Left ventricle myocardium inferior (tissue), 1 donor: ENCODE measurements around the gene ZRANB1. TPM values are rescaled to one million over a fixed set of nuclear protein-coding genes. Genes with fewer than 3 reads are reported as not detected.

Source experiments
- DNase-seq: peaks from one replicate; pipeline ENCODE4 v3.0.0-alpha.2; 2020
- H3K27ac ChIP-seq: fragments of 200-600 bp; replicated peaks from 2 replicates; pipeline ENCODE4 v1.8.0; 2021
- H3K27me3 ChIP-seq: fragments of 200-600 bp; 2 replicates; pipeline ENCODE4 v1.8.0; 2021; ENCODE audit warnings: low read depth
- H3K36me3 ChIP-seq: fragments of 200-600 bp; 2 replicates; pipeline ENCODE4 v1.8.0; 2021
- H3K4me1 ChIP-seq: fragments of 200-600 bp; 2 replicates; pipeline ENCODE4 v1.8.0; 2021
- H3K4me3 ChIP-seq: fragments of 200-600 bp; 2 replicates; pipeline ENCODE4 v1.8.0; 2021; ENCODE audit warnings: mild to moderate bottlenecking, moderate library complexity
- H3K9me3 ChIP-seq: fragments of 200-600 bp; replicated peaks from 2 replicates; pipeline ENCODE4 v1.8.0; 2021
- CTCF ChIP-seq: fragments of 200-600 bp; IDR thresholded peaks from 2 replicates; pipeline ENCODE4 v1.8.0; 2021; ENCODE audit warnings: antibody characterized with exemption, mild to moderate bottlenecking, borderline replicate concordance
- intact Hi-C: fragments of 100-400 bp; cut with micrococcal nuclease; formaldehyde crosslinking; loops from one replicate; pipeline ENCODE4 v1.11.0; 2022
- total RNA-seq: library from RNA; stranded (reverse); fragmentation: NEBNext Ultra II Directional; extraction: Animal tissue kit (Norgen Biotek cat#: 25700); gene quantifications from one replicate; pipeline ENCODE4 v1.2.1, GENCODE V29; 2021
- donor health status: DM: no; HTN: yes; CAD: no; lungs with severe emphysema.

Gene ZRANB1
- total RNA-seq, 1 donor from 2014 or later: 25.3 TPM

GRCh38 chr10:124949543-124949942 lies 7.6 kb downstream of the ZRANB1 start:
- Histone ChIP-seq H3K36me3 (peaks cover 4% of the 10 kb centered on the region), H3K27me3 (no peaks in the 10 kb centered on the region), H3K4me3 (no peak overlapping the region), H3K4me1 (peaks cover 70% of the 10 kb centered on the region), H3K27ac (no peak overlapping the region), H3K9me3 (no peaks in the 10 kb centered on the region)
- no peak for TF ChIP-seq CTCF
- no peak for DNase-seq
- intact Hi-C loops: no loop called here

DNA sequence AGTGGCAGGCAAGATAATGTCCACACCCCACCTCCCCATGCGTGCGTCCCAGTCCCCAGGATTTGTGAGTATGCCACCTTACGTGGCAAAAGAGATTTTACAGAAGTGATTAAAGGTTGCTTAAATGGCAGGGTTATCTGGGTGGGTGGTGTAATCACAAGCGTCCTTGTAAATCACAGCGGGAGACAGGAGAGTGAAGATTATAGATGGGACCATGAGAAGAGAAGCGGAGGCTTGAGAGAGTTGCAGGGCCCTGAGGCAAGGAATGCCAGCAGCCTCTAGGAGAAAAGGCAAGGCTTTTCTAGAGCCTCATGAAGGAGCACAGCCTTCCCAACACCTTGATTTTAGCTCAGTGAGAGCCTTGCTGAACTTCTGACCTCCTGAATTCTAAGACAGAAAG lies 10.2 kb downstream of the ZRANB1 start:
- no peak for DNase-seq
- intact Hi-C loops: no loop called here
- H3K36me3 ChIP-seq: peaks cover 4% of the 10 kb centered on the region
- no peak overlapping the region for H3K4me3 ChIP-seq
- peaks cover 70% of the 10 kb centered on the region for H3K4me1 ChIP-seq
- no peaks in the 10 kb centered on the region for H3K9me3 ChIP-seq
- no peak for TF ChIP-seq CTCF
- H3K27me3 ChIP-seq: no peaks in the 10 kb centered on the region
- H3K27ac ChIP-seq: no peak overlapping the region

DNA sequence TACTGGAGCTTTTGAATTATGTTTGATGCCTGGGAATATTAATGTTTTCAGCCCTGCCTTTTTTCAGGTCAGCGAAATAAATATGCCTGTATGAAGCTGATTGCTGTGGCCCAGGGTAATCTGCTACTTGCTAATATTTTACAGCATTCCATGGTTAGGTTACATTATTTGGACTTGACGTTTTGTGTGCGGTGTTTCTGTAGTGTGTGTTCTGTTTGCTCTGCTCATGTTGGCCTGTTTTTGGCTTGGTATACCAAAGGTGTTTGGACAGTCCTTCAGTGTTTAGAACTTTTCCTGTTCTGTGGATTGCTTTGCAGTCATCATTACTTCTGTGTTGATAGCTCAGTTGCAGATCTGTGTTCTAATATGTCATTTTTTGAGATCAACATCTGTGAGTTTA lies 11.5 kb downstream of the ZRANB1 start:
- peaks cover 4% of the 10 kb centered on the region for H3K36me3 ChIP-seq
- TF ChIP-seq CTCF: no peak
- intact Hi-C loops: no loop called here
- H3K9me3 ChIP-seq: no peaks in the 10 kb centered on the region
- H3K4me3 ChIP-seq: no peak overlapping the region
- no peak overlapping the region for H3K27ac ChIP-seq
- no peaks in the 10 kb centered on the region for H3K27me3 ChIP-seq
- no peak for DNase-seq
- peaks cover 64% of the 10 kb centered on the region for H3K4me1 ChIP-seq

DNA sequence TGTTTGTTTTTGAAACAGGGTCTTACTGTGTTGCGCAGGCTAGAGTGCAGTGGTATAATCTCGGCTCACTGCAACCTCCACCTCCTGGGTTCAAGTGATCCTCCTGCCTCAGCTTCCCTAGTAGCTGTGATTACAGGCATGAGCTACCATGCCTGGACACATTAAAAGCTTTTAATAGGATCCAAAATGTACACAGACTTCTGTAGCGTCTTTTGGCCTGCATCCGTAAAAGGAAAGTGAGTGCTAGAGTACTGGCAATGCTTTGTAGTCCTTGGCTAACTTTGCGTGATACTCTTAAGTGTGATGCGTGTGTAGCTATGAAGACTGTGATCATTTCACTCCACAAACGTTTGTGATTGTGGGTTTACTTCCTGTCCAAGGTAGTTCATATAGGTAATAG lies 13.3 kb downstream of the ZRANB1 start:
- TF ChIP-seq CTCF: no peak
- H3K4me1 ChIP-seq: peaks cover 70% of the 10 kb centered on the region
- no peak for DNase-seq
- H3K9me3 ChIP-seq: no peaks in the 10 kb centered on the region
- intact Hi-C loops: no loop called here
- no peak overlapping the region for H3K27ac ChIP-seq
- H3K4me3 ChIP-seq: no peak overlapping the region
- no peaks in the 10 kb centered on the region for H3K36me3 ChIP-seq
- no peaks in the 10 kb centered on the region for H3K27me3 ChIP-seq

DNA sequence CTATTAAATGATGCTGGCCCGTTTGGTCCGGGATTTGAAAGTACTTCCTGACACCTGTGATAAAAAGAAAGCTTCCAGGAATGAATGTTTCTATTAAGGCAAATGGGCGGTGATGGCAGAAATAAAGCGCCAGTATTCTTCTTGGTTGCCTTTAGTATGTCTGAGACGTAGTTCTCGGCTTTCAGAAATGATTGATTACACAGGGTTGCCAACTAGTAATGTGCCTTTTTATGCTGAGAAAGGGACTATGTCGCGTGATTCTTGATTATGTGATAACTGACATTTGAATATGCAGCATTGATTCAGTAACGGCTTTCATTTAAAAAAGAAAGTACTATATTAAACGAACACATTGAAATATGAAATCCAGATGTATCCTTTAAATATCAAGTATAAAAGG lies 13.9 kb downstream of the ZRANB1 start:
- TF ChIP-seq CTCF: no peak
- no peak overlapping the region for H3K4me3 ChIP-seq
- H3K36me3 ChIP-seq: no peaks in the 10 kb centered on the region
- no peak overlapping the region for H3K27ac ChIP-seq
- intact Hi-C loops: no loop called here
- DNase-seq: no peak
- peaks cover 64% of the 10 kb centered on the region for H3K4me1 ChIP-seq
- H3K9me3 ChIP-seq: no peaks in the 10 kb centered on the region
- H3K27me3 ChIP-seq: no peaks in the 10 kb centered on the region

GRCh38 chr10:124956764-124957163 lies 14.8 kb downstream of the ZRANB1 start:
- Histone ChIP-seq H3K36me3 (no peaks in the 10 kb centered on the region), H3K27me3 (no peaks in the 10 kb centered on the region), H3K27ac (no peak overlapping the region), H3K9me3 (no peaks in the 10 kb centered on the region), H3K4me1 (peaks cover 71% of the 10 kb centered on the region), H3K4me3 (no peak overlapping the region)
- DNase-seq: no peak
- intact Hi-C loops: no loop called here
- no peak for TF ChIP-seq CTCF
